Measurements from ENCODE around the gene FBXL16. TPM values are rescaled to one million over a fixed set of nuclear protein-coding genes. Genes with fewer than 3 reads are reported as not detected.

Gene FBXL16
- polyA plus RNA-seq, 1 experiment: 0.67 TPM

DNA sequence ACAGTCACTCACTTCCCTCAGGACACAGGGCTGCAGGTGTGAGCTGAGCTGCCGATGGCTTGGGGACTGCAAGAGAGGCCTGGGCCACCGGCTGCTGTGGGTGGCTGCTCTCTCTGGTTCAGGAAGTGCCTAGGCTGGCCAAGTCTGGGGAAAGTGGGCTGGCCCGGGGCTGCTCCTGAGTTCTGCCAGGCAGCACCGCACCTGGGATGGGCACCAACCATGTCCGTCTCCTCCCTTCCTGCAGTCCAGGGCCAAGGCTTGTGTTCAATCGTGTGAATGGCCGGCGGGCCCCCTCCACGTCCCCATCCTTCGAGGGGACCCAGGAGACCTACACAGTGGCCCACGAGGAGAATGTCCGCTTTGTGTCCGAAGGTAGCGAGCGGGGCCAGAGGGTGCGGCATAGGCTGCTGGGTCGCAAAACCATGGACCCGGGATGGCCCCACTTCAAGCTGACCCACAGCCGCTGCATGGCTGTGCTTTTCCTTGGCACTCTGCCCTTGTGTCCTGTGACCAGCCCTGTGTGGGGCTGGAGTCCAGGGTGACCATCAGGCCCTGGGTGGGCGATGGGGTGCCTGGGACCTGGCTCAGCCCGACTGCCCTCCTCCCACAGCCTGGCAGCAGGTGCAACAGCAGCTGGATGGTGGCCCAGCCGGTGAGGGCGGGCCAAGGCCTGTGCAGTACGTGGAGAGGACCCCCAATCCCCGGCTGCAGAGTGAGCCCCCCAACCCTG lies 58.3 kb downstream of the FBXL16 start:
- Histone ChIP-seq H3K4me3 (ENCODE audit: low read depth, low read length) (no peak overlapping the region), H3K36me3 (ENCODE audit: control insufficient read depth, insufficient read depth, low read length) (peaks cover 3% of the 10 kb centered on the region), H3K27me3 (ENCODE audit: control insufficient read depth, insufficient read depth, low read length) (no peaks in the 10 kb centered on the region)
- TF ChIP-seq, protein P1, sequence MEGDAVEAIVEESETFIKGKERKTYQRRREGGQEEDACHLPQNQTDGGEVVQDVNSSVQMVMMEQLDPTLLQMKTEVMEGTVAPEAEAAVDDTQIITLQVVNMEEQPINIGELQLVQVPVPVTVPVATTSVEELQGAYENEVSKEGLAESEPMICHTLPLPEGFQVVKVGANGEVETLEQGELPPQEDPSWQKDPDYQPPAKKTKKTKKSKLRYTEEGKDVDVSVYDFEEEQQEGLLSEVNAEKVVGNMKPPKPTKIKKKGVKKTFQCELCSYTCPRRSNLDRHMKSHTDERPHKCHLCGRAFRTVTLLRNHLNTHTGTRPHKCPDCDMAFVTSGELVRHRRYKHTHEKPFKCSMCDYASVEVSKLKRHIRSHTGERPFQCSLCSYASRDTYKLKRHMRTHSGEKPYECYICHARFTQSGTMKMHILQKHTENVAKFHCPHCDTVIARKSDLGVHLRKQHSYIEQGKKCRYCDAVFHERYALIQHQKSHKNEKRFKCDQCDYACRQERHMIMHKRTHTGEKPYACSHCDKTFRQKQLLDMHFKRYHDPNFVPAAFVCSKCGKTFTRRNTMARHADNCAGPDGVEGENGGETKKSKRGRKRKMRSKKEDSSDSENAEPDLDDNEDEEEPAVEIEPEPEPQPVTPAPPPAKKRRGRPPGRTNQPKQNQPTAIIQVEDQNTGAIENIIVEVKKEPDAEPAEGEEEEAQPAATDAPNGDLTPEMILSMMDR (IDR thresholded peaks at IDR 0.05; ENCODE audit: insufficient read depth, low read depth, low read length): no peak
- ChIA-PET POLR2A (no interaction called here), CTCF (interaction anchor here (0.6 to 1.5 kb wide), 2 partner anchors 14 kb away, joined by 4 to 6 read pairs; no protein-coding TSS in a partner anchor)
- DNase-seq (ENCODE audit: low read depth): no peak

DNA sequence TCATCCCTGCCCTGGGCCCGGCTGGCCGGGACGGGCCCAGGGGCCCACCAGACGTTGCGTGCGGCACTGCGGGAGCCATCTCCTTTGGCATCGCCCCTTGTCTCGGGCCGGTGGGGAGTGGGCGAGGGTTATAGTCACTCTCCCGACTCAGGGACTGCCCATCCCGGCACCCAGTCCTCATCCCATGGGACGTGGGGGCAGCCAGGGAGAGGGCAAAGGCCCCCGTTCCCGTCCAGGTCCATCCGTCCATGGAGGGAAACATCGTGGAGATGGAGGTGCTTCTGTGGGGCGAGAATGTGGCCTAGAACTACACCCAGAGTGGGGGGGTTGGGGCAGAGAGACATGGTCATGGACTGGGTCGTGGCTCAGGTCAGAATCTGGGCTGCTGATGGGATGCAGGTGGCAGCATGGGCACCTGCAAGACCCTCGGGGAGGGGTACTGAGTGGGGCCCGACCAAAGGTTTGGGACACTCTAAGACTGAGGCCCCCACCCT lies 58.9 kb downstream of the FBXL16 start:
- no peaks in the 10 kb centered on the region for H3K27me3 ChIP-seq (ENCODE audit: control insufficient read depth, insufficient read depth, low read length)
- CTCF ChIA-PET: interaction anchor here (1.3 kb wide), 1 partner anchor 14 kb away, joined by 3 read pairs; no protein-coding TSS in a partner anchor
- POLR2A ChIA-PET: no interaction called here
- H3K36me3 ChIP-seq (ENCODE audit: control insufficient read depth, insufficient read depth, low read length): peaks cover 3% of the 10 kb centered on the region
- DNase-seq (ENCODE audit: low read depth): no peak
- no peak overlapping the region for H3K4me3 ChIP-seq (ENCODE audit: low read depth, low read length)
- TF ChIP-seq, protein P1 (IDR thresholded peaks at IDR 0.05; ENCODE audit: insufficient read depth, low read depth, low read length): no peak

DNA sequence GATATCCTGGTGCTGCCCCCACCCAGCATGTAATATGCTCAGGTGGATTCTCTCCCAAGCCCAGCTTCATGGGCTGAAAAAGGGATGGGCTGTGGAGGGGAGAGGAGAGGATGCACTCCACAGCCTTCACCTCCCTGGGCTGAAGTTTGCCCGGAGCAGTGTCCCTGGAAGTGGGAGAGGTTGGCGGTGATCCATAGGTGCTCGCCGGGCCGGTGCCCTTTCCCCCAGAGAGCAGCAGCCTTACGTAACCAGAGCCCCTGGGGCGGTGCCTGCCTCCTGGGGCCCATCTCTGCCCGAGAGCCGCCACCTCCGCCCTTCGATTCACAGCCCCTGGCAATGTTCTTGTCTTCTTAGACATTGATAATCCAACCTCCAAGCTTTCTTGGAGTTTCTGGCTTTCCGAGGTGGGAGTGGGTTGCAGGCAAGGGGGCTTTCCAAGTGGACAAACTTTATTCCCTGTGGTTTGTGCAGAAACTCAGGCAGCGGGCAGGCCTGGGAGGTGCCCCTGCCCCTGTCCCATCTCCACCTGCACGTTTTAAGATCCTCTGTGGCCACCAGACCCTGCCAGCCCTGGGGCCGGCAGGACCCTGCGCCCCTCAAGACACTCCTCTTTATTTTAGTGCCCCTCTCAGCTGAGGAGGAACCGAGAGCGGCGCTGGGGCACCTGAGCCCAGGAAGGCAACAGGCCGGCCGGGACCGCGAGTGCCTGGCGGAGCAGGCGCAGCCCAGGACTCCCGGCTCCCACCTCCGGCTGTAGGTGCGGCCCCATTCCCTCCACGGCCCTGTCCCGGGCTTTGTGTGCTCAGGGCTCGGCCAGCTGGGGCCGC lies 59.5 kb downstream of the FBXL16 start:
- Histone ChIP-seq H3K36me3 (ENCODE audit: control insufficient read depth, insufficient read depth, low read length) (peaks cover 3% of the 10 kb centered on the region), H3K27me3 (ENCODE audit: control insufficient read depth, insufficient read depth, low read length) (no peaks in the 10 kb centered on the region), H3K4me3 (ENCODE audit: low read depth, low read length) (no peak overlapping the region)
- CTCF ChIA-PET: interaction anchor here (1.3 kb wide), 1 partner anchor 14 kb away, joined by 3 read pairs; no protein-coding TSS in a partner anchor
- POLR2A ChIA-PET: no interaction called here
- TF ChIP-seq, protein P1 (IDR thresholded peaks at IDR 0.05; ENCODE audit: insufficient read depth, low read depth, low read length): no peak
- no peak for DNase-seq (ENCODE audit: low read depth)

DNA sequence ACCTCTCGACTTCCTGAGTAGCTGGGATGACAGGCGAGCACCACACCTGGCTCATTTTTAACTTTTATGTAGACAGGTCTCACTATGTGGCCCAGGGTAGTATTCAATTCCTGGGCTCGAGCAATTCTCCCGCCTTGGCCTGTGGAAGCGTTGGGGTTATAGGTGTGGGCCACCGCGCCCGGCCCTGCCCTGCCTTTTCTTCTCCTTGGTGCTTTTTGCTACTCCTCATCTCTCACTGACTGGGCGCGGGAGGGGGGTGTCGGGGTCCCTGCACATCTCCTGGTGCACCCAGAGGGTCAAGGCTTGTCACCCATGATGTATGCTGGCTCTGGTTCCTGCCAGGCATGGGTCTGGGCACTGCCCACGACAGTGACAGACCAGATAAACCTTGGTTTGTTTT lies 61.0 kb downstream of the FBXL16 start:
- DNase-seq (ENCODE audit: low read depth): no peak
- H3K27me3 ChIP-seq (ENCODE audit: control insufficient read depth, insufficient read depth, low read length): no peaks in the 10 kb centered on the region
- H3K36me3 ChIP-seq (ENCODE audit: control insufficient read depth, insufficient read depth, low read length): peaks cover 3% of the 10 kb centered on the region
- POLR2A ChIA-PET: interaction anchor here (0.7 kb wide), 1 partner anchor 9 kb away, joined by 3 read pairs; no protein-coding TSS in a partner anchor
- no peak overlapping the region for H3K4me3 ChIP-seq (ENCODE audit: low read depth, low read length)
- CTCF ChIA-PET: no interaction called here
- TF ChIP-seq, protein P1 (IDR thresholded peaks at IDR 0.05; ENCODE audit: insufficient read depth, low read depth, low read length): no peak

DNA sequence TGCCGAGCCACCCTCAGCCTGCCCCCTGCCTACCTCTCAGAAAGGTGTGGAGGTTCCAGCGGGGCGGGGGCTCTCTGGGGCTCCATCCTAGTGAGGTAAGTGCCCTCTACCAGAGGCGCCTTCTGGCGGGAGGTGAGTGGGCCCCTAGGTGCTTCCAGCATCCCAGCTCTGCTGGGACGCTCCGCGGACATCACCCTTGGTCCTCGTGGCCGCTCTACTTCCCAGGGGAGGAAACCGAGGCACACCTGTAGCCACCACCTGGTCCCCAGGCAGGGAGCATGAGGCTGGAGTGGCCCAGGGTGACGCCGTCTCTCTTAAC lies 62.6 kb downstream of the FBXL16 start:
- H3K27me3 ChIP-seq (ENCODE audit: control insufficient read depth, insufficient read depth, low read length): no peaks in the 10 kb centered on the region
- POLR2A ChIA-PET: no interaction called here
- TF ChIP-seq, protein P1 (IDR thresholded peaks at IDR 0.05; ENCODE audit: insufficient read depth, low read depth, low read length): no peak
- H3K4me3 ChIP-seq (ENCODE audit: low read depth, low read length): peak overlapping the region; percentile 59
- no peak for DNase-seq (ENCODE audit: low read depth)
- CTCF ChIA-PET: no interaction called here
- H3K36me3 ChIP-seq (ENCODE audit: control insufficient read depth, insufficient read depth, low read length): peaks cover 3% of the 10 kb centered on the region
